GM18511 (cell line): ENCODE measurements around the gene GBP6.
"Not testable (repeated sequence)": the region's sequence is repeated elsewhere in the genome, so short reads cannot be mapped to it uniquely, and the experiment has no call there.

Experiments
- ATAC-seq: cut with Tn5 transposase; IDR thresholded peaks from one replicate; pipeline ENCODE4 v1.9.1; 2021; ENCODE audit warnings: mild to moderate bottlenecking, moderate library complexity; ENCODE audit not compliant: unreplicated experiment

The GBP6 gene

DNA sequence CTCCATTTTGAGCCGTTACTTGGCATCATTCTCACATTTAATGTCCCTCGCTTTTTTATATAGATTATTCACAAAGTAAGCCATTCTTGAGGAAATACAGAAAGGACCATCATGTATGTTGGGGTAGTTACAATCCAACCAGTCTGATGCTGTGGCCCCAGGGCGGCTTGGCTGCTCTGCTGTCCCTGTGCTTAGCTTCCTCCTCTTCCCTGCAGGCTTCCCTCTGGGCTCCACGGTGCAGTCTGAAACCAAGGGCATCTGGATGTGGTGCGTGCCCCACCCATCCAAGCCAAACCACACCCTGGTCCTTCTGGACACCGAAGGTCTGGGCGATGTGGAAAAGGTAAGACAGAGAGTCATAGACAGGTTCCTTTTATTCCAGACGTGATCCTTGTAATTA is 5.5 kb downstream of the GBP6 start:
- ATAC-seq = no peak

DNA sequence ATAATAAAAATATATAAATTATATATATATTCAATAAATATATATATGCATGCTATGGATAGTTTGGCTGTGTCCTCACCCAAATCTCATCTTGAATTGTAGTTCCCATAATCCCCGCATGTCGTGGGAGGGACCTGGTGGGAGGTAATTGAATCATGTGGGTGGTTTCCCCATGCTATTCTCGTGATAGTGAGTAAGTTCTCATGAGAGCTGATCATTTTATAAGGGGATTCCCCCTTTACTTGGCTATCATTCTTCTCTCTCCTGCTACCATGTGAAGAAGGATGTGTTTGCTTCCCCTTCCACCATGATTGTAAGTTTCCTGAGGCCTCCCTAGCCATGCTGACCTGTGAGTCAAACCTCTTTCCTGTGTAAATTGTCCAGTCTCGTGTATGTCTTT is 10.0 kb downstream of the GBP6 start:
- ATAC-seq = not testable (repeated sequence)

DNA sequence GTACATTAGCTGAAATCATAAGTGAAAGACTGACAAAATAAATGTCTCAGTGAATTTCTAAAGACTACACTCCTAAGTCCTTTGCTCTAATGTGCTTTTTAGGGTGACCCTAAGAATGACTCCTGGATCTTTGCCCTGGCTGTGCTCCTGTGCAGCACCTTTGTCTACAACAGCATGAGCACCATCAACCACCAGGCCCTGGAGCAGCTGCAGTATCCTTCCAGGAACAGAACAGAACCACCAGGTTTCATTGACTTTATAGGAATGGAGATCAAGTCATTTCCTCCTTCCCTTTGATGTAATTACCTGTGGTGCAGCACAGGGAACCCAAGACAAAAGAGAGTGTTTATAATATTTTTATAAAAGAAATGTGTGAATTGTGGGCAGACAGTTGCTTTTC is 14.1 kb downstream of the GBP6 start:
- no peak for ATAC-seq

DNA sequence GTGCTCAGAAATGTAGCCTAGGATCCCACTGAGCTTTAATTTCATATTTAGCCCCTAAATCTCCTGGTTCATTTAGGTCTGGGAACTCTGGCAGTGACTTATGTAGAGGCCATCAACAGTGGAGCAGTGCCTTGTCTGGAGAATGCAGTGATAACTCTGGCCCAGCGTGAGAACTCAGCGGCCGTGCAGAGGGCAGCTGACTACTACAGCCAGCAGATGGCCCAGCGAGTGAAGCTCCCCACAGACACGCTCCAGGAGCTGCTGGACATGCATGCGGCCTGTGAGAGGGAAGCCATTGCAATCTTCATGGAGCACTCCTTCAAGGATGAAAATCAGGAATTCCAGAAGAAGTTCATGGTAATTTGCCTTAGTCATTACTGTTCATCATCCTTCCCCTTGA is 17.8 kb downstream of the GBP6 start:
- ATAC-seq = no peak

DNA sequence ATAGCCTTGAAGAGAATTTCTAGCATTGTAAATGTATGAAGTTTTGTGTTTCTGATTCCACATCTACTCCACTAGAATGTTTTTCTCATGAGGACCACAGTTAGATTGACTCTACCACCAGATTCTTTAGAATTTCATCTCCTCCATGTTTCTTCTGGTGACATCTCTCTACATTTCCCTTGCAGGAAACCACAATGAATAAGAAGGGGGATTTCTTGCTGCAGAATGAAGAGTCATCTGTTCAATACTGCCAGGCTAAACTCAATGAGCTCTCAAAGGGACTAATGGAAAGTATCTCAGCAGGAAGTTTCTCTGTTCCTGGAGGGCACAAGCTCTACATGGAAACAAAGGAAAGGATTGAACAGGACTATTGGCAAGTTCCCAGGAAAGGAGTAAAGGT is 18.6 kb downstream of the GBP6 start:
- no peak for ATAC-seq

DNA sequence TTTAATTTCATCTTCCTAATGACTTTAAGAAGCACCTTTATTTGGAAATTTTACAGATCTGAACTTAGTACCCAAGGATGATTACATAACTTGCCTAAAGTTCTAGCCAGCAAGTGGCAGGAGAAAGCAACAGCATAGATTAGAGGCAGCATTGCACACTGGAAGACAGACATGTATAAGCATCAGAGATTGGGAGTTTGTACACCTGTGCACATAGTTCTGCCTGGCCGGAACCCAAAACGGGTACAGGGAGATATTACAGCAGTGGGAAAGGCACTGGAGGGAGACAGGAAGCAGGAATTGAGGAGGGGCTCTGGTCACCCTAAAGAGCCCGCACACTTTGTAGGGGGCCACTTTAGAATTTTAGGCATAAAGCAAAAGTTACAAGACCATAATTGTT is 19.3 kb downstream of the GBP6 start:
- ATAC-seq = no peak

DNA sequence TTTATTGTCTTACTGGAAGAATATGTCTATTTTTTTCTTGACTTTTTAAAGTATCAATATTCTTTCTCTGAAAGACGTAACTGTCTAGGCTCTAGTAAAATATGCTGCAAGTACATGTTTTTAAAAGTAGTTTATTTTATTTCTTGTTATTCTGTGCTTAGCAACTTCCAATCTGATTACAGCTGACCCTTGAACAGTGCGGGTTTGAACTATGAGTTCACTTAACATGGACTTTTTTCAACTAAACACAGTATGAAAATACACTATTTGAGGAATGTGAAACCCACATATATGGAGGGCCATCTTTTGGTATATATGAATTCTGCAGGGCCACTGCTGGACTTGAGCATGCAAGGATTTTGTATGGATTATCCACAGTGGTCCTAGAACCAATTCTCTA is 26.8 kb downstream of the GBP6 start:
- ATAC-seq = no peak

DNA sequence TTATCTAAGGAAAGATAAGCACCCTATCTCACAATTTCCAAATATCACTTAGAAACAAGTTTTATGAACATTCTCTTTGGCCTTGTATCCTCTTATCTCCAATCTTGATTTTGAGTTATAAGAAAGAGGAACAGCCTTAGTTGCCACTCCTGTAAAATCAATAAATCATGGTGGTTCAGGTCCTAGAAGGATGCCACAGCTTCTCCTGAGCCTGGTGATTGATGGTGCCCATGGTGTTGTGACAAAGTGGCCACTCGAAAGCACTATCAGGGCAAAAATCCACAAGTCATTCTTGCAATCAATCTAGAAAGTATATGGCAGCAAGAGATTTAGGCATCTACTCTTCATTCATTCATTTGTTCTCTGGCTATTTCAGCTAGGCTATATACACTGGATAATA is 27.8 kb downstream of the GBP6 start:
- no peak for ATAC-seq

DNA sequence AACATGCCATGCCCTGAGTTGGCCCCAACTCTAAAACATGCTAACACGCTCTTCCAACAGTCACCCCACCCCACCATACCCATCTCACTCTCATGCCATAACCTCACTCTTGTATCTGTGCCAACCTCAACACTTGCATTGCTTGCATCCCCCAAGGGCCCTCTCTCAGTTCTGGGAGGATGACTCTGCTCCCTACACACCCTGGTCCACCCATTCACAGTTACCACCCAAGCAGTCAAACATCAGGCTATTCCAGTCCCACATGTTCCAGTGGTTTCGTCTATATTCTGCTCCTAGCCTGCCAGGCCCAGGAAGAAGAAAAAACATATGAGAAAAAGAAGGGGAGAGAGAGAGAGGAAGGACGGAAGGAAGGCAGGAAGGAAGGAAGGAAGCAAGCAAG is 31.0 kb downstream of the GBP6 start:
- ATAC-seq = no peak

DNA sequence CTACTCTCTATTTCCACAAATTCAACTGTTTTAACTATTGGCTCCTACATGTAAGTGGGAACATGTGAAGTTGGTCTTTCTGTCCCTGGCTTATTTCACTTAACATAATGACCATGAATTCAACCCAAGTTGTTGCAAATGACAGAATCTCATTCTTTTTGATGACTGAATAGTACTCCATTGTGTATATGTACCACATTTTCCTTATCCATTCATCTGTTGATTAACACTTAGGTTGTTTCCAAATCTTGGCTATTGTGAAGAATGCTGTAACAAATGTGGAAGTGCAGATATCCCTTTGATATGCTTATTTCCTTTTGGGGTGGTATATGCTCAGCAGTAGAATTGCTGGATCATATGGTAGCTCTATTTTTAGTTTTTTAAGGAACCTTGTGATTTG is 33.0 kb downstream of the GBP6 start:
- ATAC-seq = no peak

DNA sequence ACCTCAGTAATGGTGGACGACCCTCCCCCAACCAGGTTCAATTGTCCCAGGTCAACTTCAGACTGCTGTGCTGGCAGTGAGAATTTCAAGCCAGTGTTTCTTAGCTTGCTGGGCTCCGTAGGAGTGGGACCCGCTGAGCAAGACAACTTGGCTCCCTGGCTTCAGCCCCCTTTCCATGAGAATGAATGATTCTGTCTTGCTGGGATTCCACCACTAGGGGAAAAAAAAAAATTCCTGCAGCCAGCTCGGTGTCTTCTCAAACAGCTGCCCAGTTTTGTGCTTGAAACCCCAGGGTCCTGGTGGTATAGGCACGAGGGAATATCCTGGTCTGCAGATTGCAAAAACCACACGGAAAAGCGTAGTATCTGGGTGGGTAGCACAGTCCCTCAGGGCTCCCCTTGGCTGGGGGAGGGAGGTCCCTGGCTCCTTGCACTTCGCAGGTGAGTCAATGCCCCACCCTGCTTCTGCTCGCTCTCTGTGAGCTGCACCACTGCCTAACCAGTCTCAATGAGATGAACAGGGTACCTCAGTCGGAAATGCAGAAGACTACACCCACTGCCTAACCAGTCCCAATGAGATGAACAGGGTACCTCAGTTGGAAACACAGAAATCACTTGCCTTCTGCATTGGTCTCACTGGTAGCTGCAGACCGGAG is 41.5 kb downstream of the GBP6 start:
- no peak for ATAC-seq

DNA sequence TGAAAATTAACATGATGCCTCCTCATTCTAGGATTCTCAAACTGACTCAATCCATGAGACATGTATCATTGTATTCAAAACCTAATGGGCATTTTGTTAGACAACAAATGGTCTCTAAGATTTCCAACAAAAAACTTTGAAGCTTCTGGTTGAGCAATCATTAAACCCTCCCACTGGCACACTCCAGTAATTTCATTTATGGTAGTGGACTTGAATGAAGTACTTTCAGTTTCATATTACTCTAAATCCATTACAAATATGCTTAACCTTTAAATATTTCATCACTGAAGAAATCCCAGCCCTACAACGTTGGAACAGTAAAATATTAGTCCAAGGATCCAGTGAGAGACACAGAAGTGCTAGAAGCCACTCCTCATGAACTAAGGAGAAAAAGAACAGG is 43.5 kb downstream of the GBP6 start:
- ATAC-seq = no peak

DNA sequence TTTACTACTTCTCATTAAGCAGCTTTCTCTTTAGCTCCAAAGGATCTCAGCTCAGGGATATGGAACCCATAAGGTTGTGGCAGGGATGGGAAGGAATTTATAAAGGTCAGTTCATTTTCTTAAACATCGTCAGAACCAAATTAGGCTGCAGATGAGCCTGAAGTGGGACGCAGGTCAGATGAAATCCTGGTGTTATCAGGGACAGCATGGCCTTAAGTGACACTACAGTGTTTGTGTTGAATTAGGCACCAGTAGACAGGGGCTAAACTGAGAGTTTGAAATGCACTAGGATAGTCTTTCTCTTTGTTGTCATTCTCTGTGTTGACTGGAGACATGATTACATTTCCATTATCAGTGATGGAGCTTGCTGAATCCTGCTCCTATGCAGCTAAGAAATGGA is 43.9 kb downstream of the GBP6 start:
- not testable (repeated sequence) for ATAC-seq

DNA sequence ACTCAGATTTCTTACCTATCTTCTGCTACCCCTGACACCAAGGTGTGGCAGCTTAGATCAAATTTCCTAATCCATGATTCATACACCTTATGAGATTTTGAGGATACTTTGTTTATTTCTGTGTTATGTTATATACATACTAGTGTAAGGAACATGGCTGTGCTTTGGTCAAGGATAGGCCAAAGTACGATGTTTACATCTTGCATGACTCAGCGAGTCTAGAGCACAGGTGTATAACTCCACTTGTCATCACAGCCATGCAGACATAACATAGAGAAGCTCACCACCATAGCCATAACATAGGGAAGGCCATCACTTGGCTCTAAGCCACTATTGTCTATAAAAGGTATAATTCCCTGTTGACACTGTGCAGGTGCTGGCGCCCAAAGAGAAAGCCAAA is 61.2 kb downstream of the GBP6 start:
- no peak for ATAC-seq

DNA sequence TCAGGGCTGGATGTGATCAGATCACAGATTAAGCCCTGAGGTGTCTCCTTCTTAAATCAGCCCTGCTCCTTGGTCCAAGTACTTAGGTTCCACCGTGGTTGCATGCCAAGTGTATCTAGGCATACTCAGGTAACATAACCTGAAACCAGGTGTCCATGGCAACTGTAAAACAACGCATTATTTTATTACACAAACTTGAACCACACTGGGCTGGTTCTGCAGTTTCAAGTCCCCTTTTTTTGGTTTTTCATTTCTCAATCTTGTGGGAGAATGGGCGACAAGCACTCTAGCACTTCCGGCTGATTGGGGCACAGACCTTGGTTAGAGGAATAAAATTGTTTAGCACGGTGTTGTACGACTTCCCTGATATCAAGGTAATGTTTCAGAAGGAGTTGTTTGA is 65.2 kb downstream of the GBP6 start:
- peak; percentile 92 for ATAC-seq

DNA sequence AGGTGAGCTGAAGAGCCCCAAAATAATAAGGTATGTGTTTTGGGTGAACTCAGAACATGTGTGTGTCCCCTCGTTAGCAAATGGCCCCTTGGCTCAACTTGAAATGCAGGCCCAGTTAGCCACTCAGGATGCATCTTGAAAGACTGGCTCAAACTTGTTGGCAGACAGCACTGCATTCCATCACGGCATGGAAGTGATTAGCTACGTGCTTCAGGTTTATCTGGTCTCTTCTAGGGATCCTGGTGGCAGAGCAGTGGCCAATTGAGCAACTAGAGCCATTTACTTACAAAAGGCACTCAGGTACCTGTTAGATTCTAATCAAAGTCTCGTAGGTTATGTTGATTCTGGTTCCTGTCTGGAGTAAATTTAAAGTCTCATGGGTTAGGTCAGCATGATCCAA is 65.8 kb downstream of the GBP6 start:
- ATAC-seq = not testable (repeated sequence)

DNA sequence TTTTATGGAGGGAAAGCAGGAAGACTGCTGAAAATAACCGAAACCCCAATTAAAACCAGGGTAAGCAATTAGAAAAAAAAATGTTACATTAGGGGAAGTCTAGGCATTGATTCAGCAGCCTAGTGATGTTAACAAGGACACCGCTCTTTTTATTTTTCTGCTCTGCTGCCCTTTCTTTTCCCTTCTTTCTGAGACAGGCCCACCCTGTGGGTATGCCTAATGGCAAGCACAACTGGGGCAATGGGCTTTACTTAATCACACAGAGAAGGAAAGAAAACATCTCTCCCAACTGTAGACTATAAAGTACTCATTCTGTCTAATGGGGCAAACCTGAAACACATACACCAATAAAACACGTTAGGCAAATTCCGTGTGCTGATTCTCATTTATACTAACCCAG is 69.6 kb downstream of the GBP6 start:
- ATAC-seq = no peak

DNA sequence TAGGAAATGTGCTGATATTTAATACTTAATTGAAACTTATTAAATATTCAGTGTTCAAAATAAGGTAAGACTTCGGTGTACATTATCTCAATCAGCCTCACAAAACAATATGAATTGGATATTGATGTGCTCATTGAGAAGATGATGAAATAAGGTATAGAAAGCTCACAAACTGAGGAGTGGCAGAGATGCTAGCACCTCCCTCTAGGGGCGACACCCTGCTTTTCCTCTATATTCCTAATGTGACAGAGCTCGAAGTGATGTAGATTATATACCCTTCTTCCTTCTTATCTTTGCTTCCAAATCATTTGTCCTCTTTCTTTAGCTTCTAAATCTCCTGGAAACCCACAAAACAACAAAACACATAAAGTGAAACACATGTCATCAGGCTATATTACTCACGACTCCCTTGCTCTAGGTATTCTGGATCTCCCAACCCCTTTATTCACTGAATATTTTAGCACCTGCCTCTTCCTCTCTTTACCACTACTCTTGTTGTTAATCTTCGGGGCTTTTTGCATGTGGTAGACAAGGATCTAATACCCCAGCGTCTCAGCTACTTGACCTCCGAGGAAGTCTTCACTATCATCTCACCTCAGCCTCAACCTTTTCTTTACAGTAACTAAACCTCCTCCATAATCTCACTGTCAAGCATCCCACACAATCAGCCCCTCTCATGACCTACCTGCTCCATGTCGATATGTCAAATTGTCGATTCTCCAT is 70.4 kb downstream of the GBP6 start:
- ATAC-seq = not testable (repeated sequence)
